Measurements from ENCODE around the gene VPS52. TPM values are rescaled to one million over a fixed set of nuclear protein-coding genes. Genes with fewer than 3 reads are reported as not detected.

The VPS52 gene
- total and polyA plus RNA-seq, 9 of the 15 experiments (the other 6 are each of a cell fraction or from before 2014, with no cell fraction given): 24.4 to 103 (median 40.2) TPM

DNA sequence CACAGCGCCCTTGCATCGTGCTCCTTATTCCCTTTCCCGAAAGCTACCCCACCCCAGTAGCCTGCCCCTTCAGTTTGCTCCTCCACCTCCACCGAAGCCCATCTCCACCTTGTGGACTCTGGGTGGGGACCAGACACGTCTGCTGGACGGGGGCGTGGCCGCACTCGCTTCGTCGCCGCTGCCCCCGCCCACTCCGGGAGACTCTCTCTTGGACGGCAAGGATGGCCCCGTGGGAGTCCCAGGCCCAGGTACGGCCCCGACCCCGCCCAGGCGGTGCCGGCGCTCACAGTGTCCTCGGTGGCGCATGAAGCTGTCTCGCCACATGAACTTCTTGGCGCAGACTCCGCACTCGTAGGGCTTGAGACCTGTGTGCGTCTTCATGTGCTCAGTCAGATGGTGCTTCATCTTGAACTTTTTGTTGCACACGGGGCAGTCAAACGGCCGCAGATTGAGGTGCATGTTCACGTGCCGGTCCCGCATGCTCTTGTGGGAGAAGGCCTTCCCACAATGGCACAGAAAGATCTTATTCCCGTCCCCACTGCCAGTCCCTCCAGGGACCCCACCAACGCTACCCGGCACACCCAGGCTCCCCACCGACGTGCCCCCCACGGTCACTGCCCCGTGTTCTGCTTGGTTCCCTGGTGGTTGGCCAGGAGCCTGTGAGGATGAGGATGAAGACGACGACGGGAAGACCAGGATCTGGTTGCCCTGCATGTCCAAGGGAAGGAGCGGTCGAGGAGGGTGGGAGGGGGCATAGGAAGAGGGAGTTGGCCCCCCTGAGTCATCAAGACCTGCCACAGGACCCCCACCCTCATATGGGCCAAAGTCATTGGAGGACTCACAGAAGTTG lies 43.5 kb upstream of the VPS52 start (continued):
- TF ChIP-seq RFX7 (CRISPR knock-in tag; IDR thresholded peaks at IDR 0.05) (no peak), ZNF280B (CRISPR knock-in tag; IDR thresholded peaks at IDR 0.05) (no peak), ZNF165 (CRISPR knock-in tag; IDR thresholded peaks at IDR 0.05; ENCODE audit: borderline replicate concordance) (peak; percentile 34; the same call in 1 of the 2 replicates), STAT5A (IDR thresholded peaks at IDR 0.05; ENCODE audit: borderline replicate concordance, low read length) (no peak), RBM15 (IDR thresholded peaks at IDR 0.05; ENCODE audit: insufficient read depth, low read length) (no peak), HDGF (IDR thresholded peaks at IDR 0.05) (no peak), ZBTB2 (IDR thresholded peaks at IDR 0.05) (no peak), SRSF7 (optimal IDR thresholded peaks at IDR 0.05; ENCODE audit: low read depth, low read length) (no peak), U2AF1 (optimal IDR thresholded peaks at IDR 0.05; ENCODE audit: low read depth, low read length) (no peak), NFIC (IDR thresholded peaks at IDR 0.05) (peak; percentile 31; the same call in 1 of the 2 replicates), ZNF3 (CRISPR knock-in tag; IDR thresholded peaks at IDR 0.05) (no peak), LARP7 (IDR thresholded peaks at IDR 0.05) (no peak), ZNF780A (CRISPR knock-in tag; IDR thresholded peaks at IDR 0.05) (no peak), YY1 (IDR thresholded peaks at IDR 0.05; ENCODE audit: borderline replicate concordance in 1 of 3, control insufficient read depth in 1 of 3, extremely low read depth in 1 of 3, insufficient read depth in 3 of 3, insufficient read length in 1 of 3, insufficient replicate concordance in 2 of 3, low read depth in 1 of 3, low read length in 2 of 3) (peak in 1 of 3 experiments; percentile 31), ZNF561 (CRISPR knock-in tag; conservative IDR thresholded peaks at IDR 0.05) (no peak)
- TF ChIP-seq, protein P1, sequence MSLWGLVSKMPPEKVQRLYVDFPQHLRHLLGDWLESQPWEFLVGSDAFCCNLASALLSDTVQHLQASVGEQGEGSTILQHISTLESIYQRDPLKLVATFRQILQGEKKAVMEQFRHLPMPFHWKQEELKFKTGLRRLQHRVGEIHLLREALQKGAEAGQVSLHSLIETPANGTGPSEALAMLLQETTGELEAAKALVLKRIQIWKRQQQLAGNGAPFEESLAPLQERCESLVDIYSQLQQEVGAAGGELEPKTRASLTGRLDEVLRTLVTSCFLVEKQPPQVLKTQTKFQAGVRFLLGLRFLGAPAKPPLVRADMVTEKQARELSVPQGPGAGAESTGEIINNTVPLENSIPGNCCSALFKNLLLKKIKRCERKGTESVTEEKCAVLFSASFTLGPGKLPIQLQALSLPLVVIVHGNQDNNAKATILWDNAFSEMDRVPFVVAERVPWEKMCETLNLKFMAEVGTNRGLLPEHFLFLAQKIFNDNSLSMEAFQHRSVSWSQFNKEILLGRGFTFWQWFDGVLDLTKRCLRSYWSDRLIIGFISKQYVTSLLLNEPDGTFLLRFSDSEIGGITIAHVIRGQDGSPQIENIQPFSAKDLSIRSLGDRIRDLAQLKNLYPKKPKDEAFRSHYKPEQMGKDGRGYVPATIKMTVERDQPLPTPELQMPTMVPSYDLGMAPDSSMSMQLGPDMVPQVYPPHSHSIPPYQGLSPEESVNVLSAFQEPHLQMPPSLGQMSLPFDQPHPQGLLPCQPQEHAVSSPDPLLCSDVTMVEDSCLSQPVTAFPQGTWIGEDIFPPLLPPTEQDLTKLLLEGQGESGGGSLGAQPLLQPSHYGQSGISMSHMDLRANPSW (CRISPR knock-in tag; IDR thresholded peaks at IDR 0.05): no peak
- TF ChIP-seq, protein P2, sequence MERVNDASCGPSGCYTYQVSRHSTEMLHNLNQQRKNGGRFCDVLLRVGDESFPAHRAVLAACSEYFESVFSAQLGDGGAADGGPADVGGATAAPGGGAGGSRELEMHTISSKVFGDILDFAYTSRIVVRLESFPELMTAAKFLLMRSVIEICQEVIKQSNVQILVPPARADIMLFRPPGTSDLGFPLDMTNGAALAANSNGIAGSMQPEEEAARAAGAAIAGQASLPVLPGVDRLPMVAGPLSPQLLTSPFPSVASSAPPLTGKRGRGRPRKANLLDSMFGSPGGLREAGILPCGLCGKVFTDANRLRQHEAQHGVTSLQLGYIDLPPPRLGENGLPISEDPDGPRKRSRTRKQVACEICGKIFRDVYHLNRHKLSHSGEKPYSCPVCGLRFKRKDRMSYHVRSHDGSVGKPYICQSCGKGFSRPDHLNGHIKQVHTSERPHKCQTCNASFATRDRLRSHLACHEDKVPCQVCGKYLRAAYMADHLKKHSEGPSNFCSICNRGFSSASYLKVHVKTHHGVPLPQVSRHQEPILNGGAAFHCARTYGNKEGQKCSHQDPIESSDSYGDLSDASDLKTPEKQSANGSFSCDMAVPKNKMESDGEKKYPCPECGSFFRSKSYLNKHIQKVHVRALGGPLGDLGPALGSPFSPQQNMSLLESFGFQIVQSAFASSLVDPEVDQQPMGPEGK (CRISPR knock-in tag; IDR thresholded peaks at IDR 0.05; ENCODE audit: borderline replicate concordance): no peak
- TF ChIP-seq, protein P3, sequence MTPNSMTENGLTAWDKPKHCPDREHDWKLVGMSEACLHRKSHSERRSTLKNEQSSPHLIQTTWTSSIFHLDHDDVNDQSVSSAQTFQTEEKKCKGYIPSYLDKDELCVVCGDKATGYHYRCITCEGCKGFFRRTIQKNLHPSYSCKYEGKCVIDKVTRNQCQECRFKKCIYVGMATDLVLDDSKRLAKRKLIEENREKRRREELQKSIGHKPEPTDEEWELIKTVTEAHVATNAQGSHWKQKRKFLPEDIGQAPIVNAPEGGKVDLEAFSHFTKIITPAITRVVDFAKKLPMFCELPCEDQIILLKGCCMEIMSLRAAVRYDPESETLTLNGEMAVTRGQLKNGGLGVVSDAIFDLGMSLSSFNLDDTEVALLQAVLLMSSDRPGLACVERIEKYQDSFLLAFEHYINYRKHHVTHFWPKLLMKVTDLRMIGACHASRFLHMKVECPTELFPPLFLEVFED (CRISPR knock-in tag; conservative IDR thresholded peaks at IDR 0.05): no peak
